Left cardiac atrium (tissue), 4 donors: ENCODE measurements around the gene PTBP2. TPM values are rescaled to one million over a fixed set of nuclear protein-coding genes. Genes with fewer than 3 reads are reported as not detected.

Source experiments
- ATAC-seq, 2 donors: fragments of 200-7000 bp; cut with Tn5 transposase; one replicate each; pipeline ENCODE4 v1.9.1; 2020; ENCODE audit warnings: mild to moderate bottlenecking in 2 of 2, moderate library complexity in 2 of 2
- DNase-seq: peaks from one replicate; pipeline ENCODE4 v3.0.0-alpha.2; 2020
- intact Hi-C, 2 donors: fragments of 100-400 bp; cut with DNase I; formaldehyde crosslinking; loops; one replicate each; pipeline versions ENCODE4 v1.14.1 to v1.15.1; 2022 to 2023
- long read RNA-seq: library from polyadenylated mRNA; unstranded; transcript quantifications from one replicate; pipeline ENCODE4 v2.0.0, GENCODE V29; 2021
- total RNA-seq, 2 donors: library from RNA; stranded (reverse); fragmentation: NEBNext Ultra II Directional; extraction: Animal tissue kit (Norgen Biotek cat#: 25700); gene quantifications; one replicate each; pipeline ENCODE4 v1.2.1, GENCODE V29; 2021
- donor health status: DM: no; HTN: yes; CAD: no.
- donor health status: DM: no; HTN: yes; CAD: no; lungs with severe emphysema.
- donor health status: DM: yes; HTN: yes; CAD: no.
- donor health status: Dilated cardiomyopathy.

The PTBP2 gene, protein sequence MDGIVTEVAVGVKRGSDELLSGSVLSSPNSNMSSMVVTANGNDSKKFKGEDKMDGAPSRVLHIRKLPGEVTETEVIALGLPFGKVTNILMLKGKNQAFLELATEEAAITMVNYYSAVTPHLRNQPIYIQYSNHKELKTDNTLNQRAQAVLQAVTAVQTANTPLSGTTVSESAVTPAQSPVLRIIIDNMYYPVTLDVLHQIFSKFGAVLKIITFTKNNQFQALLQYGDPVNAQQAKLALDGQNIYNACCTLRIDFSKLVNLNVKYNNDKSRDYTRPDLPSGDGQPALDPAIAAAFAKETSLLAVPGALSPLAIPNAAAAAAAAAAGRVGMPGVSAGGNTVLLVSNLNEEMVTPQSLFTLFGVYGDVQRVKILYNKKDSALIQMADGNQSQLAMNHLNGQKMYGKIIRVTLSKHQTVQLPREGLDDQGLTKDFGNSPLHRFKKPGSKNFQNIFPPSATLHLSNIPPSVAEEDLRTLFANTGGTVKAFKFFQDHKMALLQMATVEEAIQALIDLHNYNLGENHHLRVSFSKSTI
- 10 to 100 TPM; 12.5 to 16.3 TPM for total RNA-seq
- long read RNA-seq, full-length matches to known transcripts, result 3 of 5 reads
- long read RNA-seq, partial matches to known transcripts, result 1 of 5 reads
- long read RNA-seq, other reads (novel, unspliced or antisense), result 1 of 5 reads

DNA sequence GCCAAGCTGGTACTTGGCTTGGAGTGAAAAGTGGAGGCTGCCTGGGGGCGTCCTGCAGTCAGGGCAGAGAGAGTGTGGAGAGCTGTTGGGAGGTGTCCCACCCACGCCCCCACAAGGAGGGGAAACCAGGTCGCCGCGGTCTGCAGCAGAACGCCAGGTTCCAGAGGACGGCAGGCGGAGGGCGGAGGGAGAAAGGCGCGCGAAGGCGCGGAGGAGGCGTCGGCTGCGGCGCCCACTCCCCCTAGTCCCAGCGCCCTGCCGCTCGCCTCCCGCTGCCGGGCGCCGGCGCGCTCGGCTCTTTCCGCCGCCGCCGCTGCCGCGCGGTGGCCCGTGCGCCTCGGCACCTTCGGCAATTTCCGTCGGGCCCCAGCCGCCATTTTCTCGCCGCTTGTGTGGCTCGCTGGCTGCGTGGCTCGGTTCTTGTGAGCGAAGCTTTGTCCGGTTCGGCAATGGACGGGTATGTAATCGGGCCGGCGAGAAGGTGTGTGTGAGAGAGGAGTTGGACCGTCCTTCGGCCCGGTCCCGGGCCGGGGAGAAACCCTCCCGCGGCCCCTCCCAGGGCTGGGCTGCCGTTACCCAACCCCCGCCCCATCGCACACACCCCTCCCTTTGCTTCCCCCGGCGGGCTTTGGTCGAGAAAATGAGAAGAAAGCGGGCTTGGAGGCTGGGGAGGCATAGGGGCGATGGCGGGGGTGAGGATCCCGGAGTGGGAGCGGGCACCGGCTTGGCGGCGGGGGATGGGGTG, at the start of gene PTBP2:
PTBP2 (plus strand) TSS at position 369 of the 745 bp plus-strand sequence; CDS start at position 450, 81 bp downstream.
- intact Hi-C loops, result no loop called here
- ATAC-seq (peak; percentile 98), DNase-seq (peak; percentile 87)

DNA sequence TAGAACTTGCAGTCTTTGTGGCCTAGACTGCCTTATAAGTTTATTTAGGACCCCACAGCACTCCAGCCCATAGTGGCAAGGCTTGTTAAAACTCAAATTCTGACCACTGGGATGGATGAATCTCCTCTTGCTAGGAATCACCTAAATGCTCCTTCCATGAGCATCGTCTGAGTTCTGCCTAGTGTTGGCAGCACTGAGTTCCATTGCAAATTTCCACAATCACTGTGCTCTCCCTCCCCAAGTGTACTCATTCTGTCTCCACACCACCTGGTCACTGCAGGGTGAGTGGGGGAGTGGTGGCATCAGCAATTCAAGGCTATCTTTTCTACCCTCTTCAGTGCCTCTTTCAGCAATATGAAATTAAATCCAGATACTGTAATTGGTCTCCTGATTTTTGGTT, 46.7 kb upstream of the PTBP2 start:
- no peak for ATAC-seq
- intact Hi-C loops, result no loop called here
- DNase-seq, result no peak

DNA sequence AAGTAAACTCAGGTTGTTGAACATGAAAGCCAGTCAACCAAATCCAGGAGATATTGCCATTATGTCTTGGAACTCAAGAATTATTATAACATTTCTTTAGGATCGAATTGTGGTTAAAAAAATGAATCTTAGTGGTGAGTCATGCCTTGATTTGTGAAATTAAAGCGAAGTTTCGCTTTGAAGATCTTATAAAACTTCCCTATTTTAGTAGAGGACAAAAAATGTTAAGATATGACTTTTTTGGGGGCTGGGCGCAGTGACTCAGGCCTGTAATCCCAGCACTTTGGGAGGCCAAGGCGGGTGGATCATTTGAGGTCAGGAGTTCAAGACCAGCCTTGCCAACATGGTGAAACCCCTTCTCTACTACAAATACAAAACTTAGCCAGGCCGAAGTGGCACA, 39.5 kb upstream of the PTBP2 start:
- no peak for ATAC-seq
- DNase-seq, result no peak
- intact Hi-C loops, result no loop called here

DNA sequence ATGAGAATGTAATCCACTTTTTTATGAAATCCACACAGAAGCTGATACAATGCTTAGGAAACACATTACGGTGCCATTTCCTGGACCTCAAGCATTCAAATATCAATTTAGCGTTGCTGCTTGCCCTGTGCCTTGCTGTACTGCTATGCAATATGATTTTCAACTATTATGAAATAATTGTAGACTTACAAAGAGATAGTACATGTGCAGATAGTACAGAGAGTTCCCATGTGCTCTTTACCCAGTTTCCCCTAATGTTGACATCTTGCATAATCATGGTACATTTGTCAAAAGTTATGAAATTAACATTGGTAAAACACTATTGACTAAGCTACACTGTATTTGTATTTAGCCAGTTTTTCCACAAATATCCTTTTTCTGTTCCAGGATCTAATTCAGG, 37.7 kb upstream of the PTBP2 start:
- DNase-seq, result no peak
- intact Hi-C loops, result no loop called here

DNA sequence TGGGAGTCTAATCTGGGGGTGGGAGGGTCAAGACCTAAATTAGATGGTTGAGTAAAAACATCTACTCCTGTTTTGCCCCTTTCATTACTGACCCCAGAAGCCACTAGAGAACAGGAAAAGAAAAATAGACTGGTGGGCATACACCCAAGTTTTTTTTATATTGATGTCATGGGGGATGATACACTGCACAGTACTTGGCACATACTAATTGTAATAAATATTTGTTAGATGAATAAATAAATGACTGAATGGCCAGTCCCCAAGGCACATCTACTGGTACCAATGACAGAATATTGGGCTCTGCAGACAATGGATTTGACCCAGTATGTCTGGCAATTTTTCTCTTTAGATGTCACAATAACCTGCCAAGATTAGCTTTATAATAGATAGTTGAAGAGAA, 36.8 kb upstream of the PTBP2 start:
- DNase-seq, result no peak
- ATAC-seq, result no peak
- intact Hi-C loops, result no loop called here

More for the DNA sequence above, 37.7 kb upstream of the PTBP2 start:
- ATAC-seq, result peak; percentile 25 to 47

DNA sequence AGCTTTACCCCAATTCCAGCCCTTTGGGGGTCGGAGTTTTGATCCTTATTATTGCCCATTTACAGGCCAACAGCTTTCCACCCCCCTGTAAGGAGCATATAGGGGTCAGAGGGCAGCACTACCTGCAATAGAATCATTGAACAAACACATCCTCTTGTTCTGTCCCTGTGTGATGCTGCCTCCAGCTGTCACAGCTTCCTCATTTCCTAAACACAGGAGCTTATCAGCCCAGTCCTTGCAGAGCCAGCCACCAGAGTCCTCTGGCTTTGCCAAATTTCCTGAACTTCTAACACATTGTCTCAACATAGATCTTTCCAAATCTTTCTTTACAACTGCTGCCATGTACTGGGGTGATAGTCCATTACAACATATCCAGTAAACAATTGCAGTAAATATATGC, 32.8 kb upstream of the PTBP2 start:
- DNase-seq (no peak), ATAC-seq (no peak)
- intact Hi-C loops, result no loop called here

DNA sequence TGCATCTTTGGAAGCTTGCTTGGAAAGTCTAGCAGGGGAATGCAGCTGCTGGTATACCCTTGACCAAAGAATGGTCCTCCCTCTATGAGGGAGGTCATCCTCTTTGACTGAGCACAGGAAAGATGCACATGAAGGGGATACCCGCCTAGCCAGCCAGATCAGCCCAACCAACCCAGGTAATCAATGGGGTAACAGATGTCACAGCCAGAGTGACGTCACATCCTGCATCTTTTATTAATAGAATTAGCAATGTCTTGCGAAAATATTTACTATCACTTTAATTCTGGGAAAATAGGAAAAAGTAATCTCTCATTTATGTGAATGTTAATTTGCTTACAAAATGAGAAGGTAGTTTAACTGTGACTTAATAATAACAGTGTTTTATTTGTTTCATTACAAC, 25.6 kb upstream of the PTBP2 start:
- intact Hi-C loops, result no loop called here
- ATAC-seq, result no peak

DNA sequence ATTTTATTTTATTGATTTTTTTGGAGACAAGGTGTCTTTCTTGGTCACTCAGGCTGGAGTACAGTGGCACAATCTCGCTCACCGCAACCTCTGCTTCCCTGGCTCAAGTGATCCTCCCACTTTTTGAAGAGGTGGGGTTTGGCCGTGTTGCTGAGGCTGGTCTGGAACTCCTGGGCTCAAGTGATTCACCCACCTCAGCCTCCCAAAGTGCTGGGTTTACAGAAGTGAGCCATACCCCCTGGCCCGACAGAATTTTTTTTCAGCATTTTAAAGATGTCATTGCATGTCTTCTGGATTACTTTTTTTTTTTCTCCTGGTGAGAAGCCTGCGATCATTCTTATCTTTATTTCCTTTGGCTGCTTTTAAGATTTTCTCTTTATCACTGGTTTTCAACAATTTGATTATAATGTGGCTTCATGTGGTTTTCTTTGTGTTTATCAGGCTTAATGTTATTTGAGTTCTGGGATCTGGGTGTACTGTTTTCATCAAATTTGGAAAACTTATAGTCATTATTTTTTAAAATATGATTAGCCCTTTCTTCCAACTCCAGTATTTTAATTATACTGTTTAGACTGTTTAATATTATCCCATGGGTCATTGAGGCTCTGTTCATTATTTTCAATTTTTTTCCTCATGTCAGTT, 23.1 kb upstream of the PTBP2 start:
- ATAC-seq (peak in 1 of 2 donors; percentile 75), DNase-seq (no peak)
- intact Hi-C loops, result no loop called here

More for the DNA sequence above, 25.6 kb upstream of the PTBP2 start:
- DNase-seq, result no peak

DNA sequence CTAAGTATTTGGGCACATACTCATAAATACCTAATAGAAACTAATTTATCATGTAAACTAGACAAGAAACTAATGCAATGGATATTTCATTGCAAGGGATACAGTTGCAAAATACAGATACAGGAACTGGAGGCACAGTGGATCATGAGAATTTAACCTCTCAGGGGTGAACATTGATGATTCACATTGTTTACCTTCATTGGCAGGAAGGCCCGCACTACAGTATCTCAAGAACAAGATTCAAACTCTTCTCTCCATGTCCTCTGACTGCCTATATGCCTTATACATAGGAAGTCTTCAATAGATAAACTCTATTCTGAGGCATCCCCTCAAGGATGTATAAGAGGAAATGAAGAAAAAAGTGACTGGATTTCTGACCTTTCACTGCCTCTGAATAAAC, 18.4 kb upstream of the PTBP2 start:
- intact Hi-C loops, result no loop called here
- ATAC-seq, result no peak
- no peak for DNase-seq

DNA sequence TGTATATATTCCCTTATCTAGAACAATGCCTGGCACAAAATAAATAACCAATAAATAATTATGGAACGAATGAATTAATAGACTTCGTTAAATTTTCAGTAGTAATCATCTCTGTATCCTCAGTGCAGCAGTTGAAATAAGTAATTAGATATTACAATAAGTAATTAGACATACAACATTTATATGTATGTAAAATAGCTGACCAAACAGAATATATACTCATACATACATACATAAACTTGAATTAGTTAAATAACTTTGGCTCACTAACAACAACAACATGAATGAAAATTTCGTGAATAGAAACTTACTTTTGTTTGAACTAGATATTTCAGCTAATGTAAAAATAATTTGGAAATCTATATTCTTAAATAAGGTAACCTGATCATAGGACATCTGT, 14.6 kb upstream of the PTBP2 start:
- intact Hi-C loops, result no loop called here
- ATAC-seq (no peak), DNase-seq (no peak)

DNA sequence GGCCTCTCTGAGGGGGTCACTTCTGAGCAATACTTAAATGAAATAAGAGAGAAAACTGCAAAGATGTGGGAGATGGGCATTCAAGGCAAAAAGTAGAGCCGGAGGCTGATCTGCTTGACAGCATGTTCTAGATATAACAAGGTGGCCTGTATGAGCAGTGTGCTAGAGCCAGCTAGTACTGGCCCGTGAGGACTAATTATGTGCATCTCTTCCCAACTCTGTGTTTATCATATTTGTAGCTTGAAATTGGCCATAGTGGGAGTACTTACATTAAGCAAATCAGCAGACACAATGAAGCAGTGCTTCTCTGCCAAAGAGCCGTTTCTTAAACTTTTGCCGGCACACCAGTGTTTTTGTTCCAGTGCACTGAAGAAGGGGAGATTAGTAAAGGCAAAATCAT, 13.1 kb upstream of the PTBP2 start:
- ATAC-seq, result no peak
- DNase-seq, result no peak
- intact Hi-C loops, result no loop called here

DNA sequence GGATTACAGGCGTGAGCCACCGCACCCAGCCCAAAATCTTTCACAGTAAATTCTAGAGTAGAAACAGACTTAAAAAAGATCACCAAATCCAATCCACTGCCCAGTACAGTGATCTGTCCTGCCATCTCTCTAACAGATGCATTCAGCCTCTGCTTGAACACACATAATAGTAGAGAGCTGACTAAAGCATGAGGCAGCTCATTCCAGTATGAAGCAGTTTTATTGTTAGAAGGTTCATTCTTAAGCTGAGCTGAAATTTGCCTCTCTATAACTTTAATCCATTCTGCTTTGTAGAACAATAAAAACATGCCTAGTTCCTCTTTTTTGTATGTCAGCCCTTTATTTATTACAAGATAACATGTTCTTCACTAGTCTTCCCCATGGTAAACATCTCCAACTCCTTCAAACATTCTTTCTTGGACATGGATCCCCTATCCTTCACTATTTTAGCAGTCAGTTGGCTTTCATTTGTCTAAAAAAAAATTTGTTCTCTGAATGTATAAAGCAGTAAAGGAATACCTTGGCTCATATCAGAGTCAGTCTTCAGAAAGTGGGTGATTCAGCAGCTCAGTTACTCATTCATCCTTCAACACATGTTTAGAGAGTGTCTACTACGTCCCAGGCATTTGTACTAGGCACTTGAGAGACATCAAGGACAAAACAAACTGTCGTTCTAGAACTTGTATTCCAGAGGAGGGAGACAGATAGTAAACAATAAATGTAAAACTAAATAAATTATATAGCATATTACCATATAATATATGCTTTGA, 10.7 kb upstream of the PTBP2 start:
- intact Hi-C loops, result no loop called here
- no peak for DNase-seq
- ATAC-seq, result no peak

DNA sequence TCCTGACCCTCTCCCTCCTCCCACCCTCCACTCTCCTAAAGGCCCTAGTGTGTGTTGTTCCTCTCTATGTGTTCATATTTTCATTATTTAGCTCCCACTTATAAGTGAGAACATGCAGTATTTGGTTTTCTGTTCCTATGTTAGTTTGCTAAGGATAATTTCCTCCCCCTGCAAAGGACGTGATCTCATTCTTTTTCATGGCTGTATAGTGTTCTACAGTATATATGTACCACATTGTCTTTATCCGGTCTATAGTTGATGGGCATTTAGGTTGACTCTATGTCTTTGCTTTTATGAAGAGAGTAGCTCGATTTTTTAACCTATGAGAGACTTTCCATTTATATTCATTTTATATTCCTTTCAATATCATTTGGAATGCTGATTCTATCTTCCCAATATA, 7.9 kb upstream of the PTBP2 start:
- ATAC-seq (no peak), DNase-seq (no peak)
- intact Hi-C loops, result no loop called here

DNA sequence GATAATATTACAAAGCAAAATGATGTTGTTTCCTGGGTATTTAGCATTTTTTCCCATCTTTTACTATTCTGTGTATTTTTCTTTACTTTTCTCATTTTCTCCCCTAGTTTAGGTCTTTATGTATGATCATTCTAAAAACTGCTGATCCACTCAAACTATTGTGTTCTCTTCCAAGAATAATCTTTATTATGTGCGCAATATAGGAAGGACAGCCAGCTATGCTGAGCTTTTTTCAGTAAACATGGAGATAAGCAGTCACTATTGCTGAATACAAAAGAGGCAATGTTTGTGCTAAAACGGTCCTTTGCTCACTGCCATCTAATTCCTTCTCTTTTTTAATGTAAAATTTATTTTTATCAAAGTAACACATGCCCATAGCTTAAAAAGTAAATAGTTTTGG, 6.7 kb upstream of the PTBP2 start:
- DNase-seq, result no peak
- intact Hi-C loops, result no loop called here
- no peak for ATAC-seq

DNA sequence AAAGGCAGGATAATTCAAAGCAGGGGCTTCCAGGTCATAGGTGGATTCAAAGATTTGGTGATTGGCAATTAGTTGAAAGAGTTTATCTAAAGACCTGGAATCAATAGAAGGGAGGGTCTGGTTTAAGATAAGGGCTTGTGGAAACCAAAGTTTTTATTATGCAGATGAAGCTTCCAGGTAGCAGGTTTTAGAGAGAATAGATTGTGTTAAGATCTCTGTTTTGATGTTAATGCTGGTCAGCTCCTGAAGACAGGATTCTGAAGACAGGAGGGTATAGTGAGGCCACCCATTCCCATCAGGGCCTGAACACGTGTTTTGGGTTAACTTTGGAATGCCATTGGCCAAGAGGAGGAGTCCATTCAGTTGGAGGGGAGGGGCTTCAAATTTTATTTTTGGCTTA, 6.1 kb upstream of the PTBP2 start:
- ATAC-seq, result no peak
- intact Hi-C loops, result no loop called here
- DNase-seq, result no peak

DNA sequence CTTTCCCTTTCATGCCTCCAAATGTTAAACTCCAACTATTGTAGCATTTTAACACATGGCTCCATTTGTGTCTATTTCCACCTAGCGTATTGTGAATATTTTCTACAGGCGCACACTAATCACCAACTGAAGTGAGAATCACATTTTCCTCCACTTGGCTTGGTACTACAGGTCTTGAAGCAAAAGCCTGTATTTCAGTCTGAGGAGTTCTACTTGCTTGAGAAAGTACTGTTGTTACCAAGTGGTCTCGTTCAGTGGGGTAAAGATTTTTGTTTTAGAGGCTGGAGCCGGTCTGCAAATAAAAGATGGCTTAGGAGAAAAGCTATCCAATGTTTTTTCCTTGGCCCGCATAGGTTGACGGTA, 550 bp upstream of the PTBP2 start:
- ATAC-seq, result peak in 1 of 2 donors; percentile 1
- intact Hi-C loops, result no loop called here
- DNase-seq, result no peak

DNA sequence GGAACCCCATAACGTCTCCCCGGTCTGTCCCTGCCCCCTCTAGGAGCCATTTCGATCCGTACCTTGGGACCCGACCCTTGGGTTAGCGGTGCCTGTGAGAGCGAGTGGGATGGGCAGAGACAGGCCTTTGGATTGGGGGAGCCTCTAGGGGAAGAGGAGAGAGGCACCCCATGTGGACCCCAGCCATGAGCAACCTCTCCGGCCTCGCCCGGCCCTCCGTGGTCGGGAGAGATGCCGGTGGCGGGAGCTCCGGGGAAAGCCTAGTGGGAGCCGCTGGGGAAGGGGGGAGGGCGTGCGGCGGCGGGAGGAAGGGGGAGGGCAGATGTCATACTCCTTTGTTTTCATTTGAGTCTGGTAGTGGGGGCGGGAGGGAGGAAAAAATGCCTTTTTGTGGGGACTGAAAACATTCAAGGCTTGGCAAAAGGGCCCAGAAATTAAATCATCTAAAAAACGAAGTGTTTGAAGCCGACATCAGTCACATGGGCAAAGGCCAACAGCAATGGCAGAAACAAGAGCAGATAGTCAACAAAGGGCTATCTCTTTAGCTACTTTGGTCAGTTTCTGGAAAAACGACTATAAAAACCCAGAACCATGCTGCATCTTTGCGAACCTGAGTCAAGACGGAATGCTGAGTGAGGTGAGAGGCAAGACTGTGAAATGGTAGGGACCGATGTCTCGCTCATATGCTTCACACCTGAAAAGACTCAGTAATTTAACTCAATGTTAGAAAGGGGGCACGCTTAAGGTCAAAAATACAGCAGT, 758 bp downstream of the PTBP2 start:
- DNase-seq (peak; percentile 71), ATAC-seq (peak; percentile 73 to 86)
- intact Hi-C loops, result no loop called here

DNA sequence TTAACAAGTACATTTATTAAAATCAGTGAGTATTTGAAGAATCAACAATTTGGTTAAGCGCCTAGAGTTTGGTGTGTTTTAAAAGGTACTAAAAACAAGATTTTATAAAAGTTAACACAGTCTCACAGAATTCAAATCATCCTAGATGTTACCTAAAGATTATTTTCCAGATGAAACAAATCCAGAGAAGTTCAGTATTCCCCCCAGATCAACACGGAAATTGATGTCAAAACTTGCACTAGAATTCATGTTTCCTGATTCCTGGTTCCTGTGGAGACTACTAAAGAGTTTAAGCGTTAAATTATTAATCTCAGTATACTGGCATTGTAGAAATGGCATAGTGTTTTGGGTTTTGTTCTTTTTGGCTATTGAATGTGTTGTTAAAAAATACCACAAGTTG, 1.4 kb downstream of the PTBP2 start:
- no peak for ATAC-seq
- intact Hi-C loops, result no loop called here
- no peak for DNase-seq
